Measurements from ENCODE around the gene ARHGAP26. TPM values are rescaled to one million over a fixed set of nuclear protein-coding genes. Genes with fewer than 3 reads are reported as not detected.
A peak's percentile ranks its signal among the peaks of the same experiment; 100 is the strongest.

Gene ARHGAP26
- total RNA-seq, 1 donor from 2014 or later = 8.9 TPM

DNA sequence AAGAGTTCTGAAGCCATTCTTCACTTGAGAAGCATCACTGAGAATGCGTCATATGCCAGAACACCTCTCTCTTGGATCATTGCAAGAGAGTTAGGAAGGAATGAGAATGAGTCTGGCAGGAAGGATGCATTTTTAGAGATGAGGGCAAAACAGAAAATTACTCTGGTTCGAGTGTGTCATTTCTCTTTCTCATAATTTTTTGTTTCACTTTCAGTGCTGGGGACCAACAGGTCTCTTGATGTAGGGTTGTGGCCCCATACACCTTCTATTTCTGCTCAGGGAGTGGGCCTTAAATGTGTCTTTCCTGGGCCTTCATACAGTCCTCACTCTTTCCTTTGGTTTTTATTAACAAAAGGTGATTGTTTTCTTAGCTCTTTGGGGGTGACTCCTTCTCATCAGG, 330.9 kb downstream of the ARHGAP26 start:
- no peaks in the 10 kb centered on the region for H3K9me3 Mint-ChIP-seq
- H3K27me3 Mint-ChIP-seq (ENCODE audit: low read depth) = no peaks in the 10 kb centered on the region
- peaks cover 8% of the 10 kb centered on the region for H3K4me1 Mint-ChIP-seq
- no peak overlapping the region for H3K27ac Mint-ChIP-seq
- DNase-seq (ENCODE audit: low spot score in 2 of 2, unreplicated experiment in 2 of 2) = no peak
- H3K36me3 Mint-ChIP-seq = no peaks in the 10 kb centered on the region
- no peak overlapping the region for H3K4me3 Mint-ChIP-seq
- TF ChIP-seq, protein P1, sequence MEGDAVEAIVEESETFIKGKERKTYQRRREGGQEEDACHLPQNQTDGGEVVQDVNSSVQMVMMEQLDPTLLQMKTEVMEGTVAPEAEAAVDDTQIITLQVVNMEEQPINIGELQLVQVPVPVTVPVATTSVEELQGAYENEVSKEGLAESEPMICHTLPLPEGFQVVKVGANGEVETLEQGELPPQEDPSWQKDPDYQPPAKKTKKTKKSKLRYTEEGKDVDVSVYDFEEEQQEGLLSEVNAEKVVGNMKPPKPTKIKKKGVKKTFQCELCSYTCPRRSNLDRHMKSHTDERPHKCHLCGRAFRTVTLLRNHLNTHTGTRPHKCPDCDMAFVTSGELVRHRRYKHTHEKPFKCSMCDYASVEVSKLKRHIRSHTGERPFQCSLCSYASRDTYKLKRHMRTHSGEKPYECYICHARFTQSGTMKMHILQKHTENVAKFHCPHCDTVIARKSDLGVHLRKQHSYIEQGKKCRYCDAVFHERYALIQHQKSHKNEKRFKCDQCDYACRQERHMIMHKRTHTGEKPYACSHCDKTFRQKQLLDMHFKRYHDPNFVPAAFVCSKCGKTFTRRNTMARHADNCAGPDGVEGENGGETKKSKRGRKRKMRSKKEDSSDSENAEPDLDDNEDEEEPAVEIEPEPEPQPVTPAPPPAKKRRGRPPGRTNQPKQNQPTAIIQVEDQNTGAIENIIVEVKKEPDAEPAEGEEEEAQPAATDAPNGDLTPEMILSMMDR (IDR thresholded peaks at IDR 0.05; ENCODE audit: unreplicated experiment) = no peak

DNA sequence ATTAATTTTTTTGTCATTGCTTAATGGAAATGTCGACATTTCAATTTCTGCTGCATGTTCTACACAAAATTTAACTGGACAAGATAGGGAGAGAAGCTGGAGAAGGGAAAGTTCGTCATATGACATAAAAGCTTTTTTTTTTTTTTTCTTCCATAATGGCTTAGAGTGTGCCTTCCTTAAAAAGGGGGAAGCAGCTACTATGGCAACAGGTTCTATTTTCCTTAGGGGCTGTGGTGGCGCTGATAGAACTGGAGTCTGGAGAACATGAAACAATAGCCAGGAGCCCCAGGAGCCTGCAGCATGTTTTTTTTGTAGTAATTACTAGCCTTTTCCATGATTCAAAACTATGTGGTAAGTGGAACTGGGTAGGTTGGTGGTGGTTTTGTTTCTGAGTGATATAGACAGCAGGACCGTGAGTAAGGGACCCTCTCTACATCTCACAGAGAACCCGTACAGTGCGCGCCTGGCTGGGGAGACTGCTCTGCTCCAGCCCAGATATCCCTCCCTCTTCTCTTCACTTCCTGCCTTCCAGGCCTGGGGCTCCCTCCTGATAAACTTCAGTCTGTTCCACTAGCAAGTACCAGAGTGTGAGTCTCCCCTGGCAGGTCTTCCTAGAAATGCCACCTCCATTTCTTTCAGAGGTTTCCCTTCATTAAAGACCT, 331.7 kb downstream of the ARHGAP26 start:
- no peaks in the 10 kb centered on the region for H3K9me3 Mint-ChIP-seq
- DNase-seq (ENCODE audit: low spot score in 2 of 2, unreplicated experiment in 2 of 2) = no peak
- H3K36me3 Mint-ChIP-seq = no peaks in the 10 kb centered on the region
- H3K27me3 Mint-ChIP-seq (ENCODE audit: low read depth) = no peaks in the 10 kb centered on the region
- TF ChIP-seq, protein P1 (IDR thresholded peaks at IDR 0.05; ENCODE audit: unreplicated experiment) = no peak
- H3K27ac Mint-ChIP-seq = peak overlapping the region; percentile 61
- peaks cover 8% of the 10 kb centered on the region for H3K4me1 Mint-ChIP-seq
- no peak overlapping the region for H3K4me3 Mint-ChIP-seq

DNA sequence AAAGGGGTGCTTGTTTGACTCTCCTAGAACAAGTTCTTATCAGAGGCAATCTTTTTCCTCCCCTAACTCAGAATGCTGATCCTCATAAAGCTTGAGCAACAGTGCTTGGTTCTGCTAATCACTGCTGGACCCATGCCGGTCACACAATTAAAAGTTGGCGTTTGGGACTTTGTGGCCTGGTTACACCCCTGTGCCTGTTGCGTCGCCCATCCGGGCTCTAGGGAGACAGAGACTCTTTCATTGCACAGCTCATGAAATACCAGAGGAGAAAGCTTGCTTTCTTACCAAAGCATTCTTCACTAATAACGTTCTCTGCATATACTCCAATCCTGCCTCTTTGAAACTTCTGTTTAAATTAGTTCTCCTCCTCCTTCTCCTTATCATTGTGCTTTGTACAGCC, 332.2 kb downstream of the ARHGAP26 start:
- TF ChIP-seq, protein P1 (IDR thresholded peaks at IDR 0.05; ENCODE audit: unreplicated experiment) = no peak
- DNase-seq (ENCODE audit: low spot score in 2 of 2, unreplicated experiment in 2 of 2) = no peak

DNA sequence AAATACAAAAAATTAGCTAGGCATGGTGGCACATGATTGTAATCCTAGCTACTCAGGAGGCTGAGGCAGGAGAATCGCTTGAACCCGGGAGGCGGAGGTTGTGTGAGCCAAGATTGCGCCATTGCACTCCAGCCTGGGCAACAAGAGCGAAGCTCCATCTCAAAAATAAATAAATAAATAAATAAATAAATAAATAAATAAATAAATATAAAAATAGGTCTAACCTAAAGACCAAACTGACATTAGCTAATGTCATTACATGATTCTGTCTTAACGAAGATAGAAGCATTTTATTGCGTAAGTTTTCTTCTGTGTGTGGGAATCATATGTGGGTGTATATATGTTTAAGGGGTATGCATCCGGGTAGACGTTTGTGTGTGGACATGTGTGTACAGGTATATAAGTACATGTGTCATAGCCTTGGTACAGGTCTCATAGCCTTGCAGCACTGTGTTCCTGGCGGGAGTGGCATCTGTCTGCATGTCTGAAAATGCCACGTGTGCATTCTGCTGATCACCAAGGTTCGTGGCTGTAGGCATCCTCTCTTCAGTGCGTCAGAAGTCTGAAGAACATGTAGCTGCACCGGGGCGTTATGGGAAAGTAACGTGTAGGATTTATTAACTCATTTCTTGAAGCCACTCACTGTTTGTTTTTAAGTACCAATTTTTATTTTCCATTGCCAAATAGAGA, 335.2 kb downstream of the ARHGAP26 start:
- Mint-ChIP-seq H3K27ac (no peak overlapping the region), H3K4me3 (no peak overlapping the region), H3K4me1 (peaks cover 8% of the 10 kb centered on the region), H3K27me3 (ENCODE audit: low read depth) (no peaks in the 10 kb centered on the region), H3K9me3 (no peaks in the 10 kb centered on the region), H3K36me3 (no peaks in the 10 kb centered on the region)
- DNase-seq (ENCODE audit: low spot score in 2 of 2, unreplicated experiment in 2 of 2) = no peak
- TF ChIP-seq, protein P1 (IDR thresholded peaks at IDR 0.05; ENCODE audit: unreplicated experiment) = no peak

More for the DNA sequence above, 332.2 kb downstream of the ARHGAP26 start:
- H3K36me3 Mint-ChIP-seq = no peaks in the 10 kb centered on the region
- peaks cover 8% of the 10 kb centered on the region for H3K4me1 Mint-ChIP-seq
- H3K27ac Mint-ChIP-seq = peak overlapping the region; percentile 61
- no peaks in the 10 kb centered on the region for H3K27me3 Mint-ChIP-seq (ENCODE audit: low read depth)
- no peak overlapping the region for H3K4me3 Mint-ChIP-seq
- H3K9me3 Mint-ChIP-seq = no peaks in the 10 kb centered on the region

DNA sequence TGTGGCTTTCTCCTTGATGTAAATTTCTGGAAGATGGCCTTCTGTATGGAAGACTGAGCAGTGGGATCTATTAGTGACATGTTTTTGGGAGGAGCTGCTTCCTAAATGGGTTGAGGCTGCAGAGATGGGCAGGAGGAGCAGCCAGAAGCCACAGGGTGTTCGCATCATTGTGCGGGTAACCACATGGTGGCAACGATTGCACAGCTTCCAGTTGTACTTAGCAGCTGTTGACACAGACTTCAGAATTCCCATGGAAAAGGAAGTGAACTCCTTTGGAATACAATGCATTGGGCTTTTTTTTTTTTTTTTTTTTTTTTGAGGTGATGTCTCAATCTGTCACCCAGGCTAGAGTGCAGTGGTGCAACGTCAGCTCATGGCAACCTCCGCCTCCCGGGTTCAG, 336.0 kb downstream of the ARHGAP26 start:
- TF ChIP-seq, protein P1 (IDR thresholded peaks at IDR 0.05; ENCODE audit: unreplicated experiment) = no peak
- DNase-seq (ENCODE audit: low spot score in 2 of 2, unreplicated experiment in 2 of 2) = no peak
- H3K27ac Mint-ChIP-seq = no peak overlapping the region
- no peaks in the 10 kb centered on the region for H3K27me3 Mint-ChIP-seq (ENCODE audit: low read depth)
- peaks cover 10% of the 10 kb centered on the region for H3K4me1 Mint-ChIP-seq
- H3K4me3 Mint-ChIP-seq = no peak overlapping the region
- no peaks in the 10 kb centered on the region for H3K9me3 Mint-ChIP-seq
- no peaks in the 10 kb centered on the region for H3K36me3 Mint-ChIP-seq

Measured in mesothelial cell of epicardium (in vitro differentiated cells).